Fibroblast of pulmonary artery (primary cell): ENCODE data around the gene TMEM38A.
"Not testable (repeated sequence)": the region's sequence is repeated elsewhere in the genome, so short reads cannot be mapped to it uniquely, and the experiment has no call there.

Source experiments
- DNase-seq: peaks from one replicate; pipeline ENCODE4 v3.0.0-alpha.2; 2010; ENCODE audit warnings: low read depth
- H3K4me3 ChIP-seq: replicated peaks from 2 replicates; pipeline ENCODE4 v1.5.1; 2011; ENCODE audit warnings: low read depth, mild to moderate bottlenecking, control low read depth, low read length, moderate library complexity
- TF ChIP-seq, protein P1 (sequence below): IDR thresholded peaks from 2 replicates; pipeline ENCODE4 v1.5.1; 2011; ENCODE audit warnings: mild to moderate bottlenecking, control low read depth, low read length, inconsistent platforms; ENCODE audit errors: missing control alignments

TMEM38A gene

DNA sequence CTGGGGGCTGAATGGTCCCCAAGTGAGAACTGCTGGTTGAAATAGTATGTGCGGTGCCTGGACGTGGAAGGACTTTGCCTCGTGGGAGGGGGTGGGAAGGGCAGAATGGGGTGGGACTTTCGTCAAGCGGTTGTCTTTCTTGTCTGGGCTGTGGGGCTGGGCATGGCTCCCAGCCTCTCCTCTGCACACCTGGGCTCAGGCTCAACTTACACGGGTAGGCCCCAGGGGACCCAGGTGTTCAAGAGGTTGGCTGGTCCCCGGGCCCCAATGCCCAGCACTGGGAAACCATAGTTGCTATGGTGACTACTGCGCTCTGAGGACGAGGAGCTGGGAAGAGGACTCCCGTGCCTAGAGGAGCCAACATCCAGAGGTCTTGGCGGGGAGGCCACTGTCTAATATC lies 66.0 kb downstream of the TMEM38A start:
- no peak for DNase-seq
- H3K4me3 ChIP-seq, result no peak overlapping the region
- TF ChIP-seq, protein P1, sequence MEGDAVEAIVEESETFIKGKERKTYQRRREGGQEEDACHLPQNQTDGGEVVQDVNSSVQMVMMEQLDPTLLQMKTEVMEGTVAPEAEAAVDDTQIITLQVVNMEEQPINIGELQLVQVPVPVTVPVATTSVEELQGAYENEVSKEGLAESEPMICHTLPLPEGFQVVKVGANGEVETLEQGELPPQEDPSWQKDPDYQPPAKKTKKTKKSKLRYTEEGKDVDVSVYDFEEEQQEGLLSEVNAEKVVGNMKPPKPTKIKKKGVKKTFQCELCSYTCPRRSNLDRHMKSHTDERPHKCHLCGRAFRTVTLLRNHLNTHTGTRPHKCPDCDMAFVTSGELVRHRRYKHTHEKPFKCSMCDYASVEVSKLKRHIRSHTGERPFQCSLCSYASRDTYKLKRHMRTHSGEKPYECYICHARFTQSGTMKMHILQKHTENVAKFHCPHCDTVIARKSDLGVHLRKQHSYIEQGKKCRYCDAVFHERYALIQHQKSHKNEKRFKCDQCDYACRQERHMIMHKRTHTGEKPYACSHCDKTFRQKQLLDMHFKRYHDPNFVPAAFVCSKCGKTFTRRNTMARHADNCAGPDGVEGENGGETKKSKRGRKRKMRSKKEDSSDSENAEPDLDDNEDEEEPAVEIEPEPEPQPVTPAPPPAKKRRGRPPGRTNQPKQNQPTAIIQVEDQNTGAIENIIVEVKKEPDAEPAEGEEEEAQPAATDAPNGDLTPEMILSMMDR, result no peak

DNA sequence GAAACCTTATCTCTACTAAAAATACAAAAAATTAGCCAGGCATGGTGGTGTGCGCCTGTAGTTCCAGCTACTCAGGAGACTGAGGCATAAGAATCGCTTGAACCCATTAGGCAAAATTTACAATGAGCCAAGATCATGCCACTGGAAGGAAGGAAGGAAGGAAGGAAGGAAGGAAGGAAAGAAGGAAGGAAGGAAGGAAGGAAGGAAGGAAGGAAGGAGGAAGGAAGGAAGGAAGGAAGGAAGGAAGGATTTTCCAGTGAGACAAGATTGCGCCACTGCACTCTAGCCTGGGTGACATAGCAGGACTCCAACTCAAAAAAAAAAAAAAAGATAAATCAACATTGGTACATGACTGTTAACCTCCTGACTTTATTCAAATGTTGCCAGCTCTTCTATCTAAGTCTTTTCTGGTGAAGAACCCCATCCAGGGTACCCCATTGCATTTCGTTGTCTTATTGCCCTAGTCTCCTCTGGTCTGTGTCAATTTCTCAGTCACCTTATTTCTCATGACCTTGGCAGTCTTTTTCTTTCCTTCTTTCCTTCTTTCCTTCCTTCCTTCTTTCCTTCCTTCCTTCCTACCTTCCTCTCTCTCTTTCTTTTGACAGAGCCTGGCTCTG lies 74.8 kb downstream of the TMEM38A start:
- DNase-seq, H3K4me3 ChIP-seq: not testable (repeated sequence)

DNA sequence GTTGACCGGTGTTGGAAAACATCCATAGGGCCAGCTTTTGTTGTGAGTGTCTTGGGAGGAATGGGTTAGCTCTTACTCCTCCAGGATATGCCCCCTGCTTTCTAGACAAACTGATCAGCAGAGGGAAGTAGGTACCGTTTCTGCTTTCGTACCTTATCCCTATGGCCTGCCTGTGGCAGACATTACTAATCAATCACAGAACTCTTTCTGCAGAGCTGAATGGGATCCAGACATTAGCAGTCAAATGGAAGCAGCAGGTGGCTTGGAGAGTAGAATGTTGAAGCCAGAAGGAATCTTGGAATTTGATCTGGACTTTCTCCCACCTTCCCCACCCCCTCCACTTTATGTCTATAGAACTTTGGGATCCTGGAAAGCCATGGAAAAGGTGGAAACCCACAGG lies 75.8 kb downstream of the TMEM38A start:
- TF ChIP-seq, protein P1, result no peak
- no peak for DNase-seq
- no peak overlapping the region for H3K4me3 ChIP-seq

DNA sequence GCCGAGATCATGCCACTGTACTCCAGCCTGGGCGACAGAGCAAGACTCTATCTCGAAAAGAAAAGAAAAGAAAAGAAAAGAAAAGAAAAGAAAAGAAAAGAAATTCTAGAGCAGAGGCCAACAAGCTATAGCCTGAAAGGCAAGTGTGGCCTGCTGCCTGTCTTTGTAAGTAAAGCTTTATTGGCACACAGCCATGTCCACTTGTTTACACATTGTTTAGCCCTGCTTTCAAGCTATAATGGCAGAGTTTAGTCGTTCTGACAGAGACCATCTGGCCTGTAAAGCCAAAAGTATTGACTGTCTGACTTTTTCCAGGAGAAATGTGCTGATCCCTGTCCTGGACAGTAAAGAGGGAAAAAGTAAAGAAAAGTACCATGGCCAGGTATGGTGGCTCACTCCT lies 77.0 kb downstream of the TMEM38A start:
- peak; percentile 33 for DNase-seq
- TF ChIP-seq, protein P1, result no peak
- no peak overlapping the region for H3K4me3 ChIP-seq

DNA sequence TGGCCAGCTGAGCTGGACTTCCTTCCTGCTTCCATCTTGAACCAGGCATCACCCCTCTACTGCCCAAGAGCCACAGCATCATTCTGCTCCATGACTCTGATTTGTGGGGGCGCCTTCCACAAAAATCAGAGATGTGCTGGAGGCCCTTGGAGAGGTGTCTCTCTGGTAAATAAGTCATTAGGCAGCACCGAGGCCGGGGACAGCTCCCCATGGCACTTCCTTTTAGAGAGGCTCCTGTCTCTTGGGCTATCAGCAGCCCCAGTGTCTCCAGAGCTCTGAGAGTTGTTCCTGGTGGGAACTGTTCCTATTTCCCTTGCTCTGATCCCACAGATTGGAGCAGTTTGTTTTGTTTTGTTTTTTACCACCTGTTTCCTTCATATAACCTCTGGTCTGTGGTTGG lies 78.6 kb downstream of the TMEM38A start:
- TF ChIP-seq, protein P1, result no peak
- H3K4me3 ChIP-seq, result no peak overlapping the region
- DNase-seq, result no peak
